Measurements from ENCODE around the gene C7orf33. TPM values are rescaled to one million over a fixed set of nuclear protein-coding genes. Genes with fewer than 3 reads are reported as not detected.

The C7orf33 gene
- total RNA-seq, 1 experiment from 2014 or later: not detected

DNA sequence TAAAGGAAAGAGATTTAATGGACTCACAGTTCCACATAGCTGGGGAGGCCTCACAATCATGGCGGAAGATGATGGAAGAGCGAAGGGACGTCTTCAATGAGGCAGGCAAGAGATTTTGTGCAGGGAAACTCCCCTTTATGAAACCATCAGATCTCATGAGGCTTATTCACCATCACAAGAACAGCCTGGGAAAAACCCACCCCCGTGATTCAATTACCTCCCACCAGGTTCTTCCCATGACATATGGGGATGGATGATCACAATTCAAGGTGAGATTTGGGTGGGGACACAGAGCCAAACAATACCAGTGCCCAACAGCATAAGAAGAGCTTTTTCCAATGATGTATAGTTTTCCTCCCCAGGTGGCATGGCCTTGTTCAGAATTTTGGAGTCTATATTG, 11.2 kb upstream of the C7orf33 start:
- Mint-ChIP-seq H3K9me3 (peaks cover 4% of the 10 kb centered on the region; the same call in 1 of the 2 replicates), H3K4me1 (peaks cover 2% of the 10 kb centered on the region; the same call in 1 of the 2 replicates), H3K4me3 (no peak overlapping the region), H3K36me3 (no peaks in the 10 kb centered on the region), H3K27me3 (ENCODE audit: low read depth) (no peaks in the 10 kb centered on the region), H3K27ac (no peak overlapping the region)
- no peak for TF ChIP-seq NR2C2 (CRISPR knock-in tag; IDR thresholded peaks at IDR 0.05)
- TF ChIP-seq ZNF416 (CRISPR knock-in tag; IDR thresholded peaks at IDR 0.05): no peak
- TF ChIP-seq TEAD4 (CRISPR knock-in tag; IDR thresholded peaks at IDR 0.05): no peak
- TF ChIP-seq ZSCAN18 (CRISPR knock-in tag; IDR thresholded peaks at IDR 0.05): no peak
- no peak for TF ChIP-seq FOXP1 (CRISPR knock-in tag; IDR thresholded peaks at IDR 0.05; ENCODE audit: borderline replicate concordance)
- no peak for TF ChIP-seq ZBTB43 (CRISPR knock-in tag; IDR thresholded peaks at IDR 0.05)
- TF ChIP-seq NFATC4 (CRISPR knock-in tag; IDR thresholded peaks at IDR 0.05): no peak
- POLR2A ChIA-PET: no interaction called here
- ATAC-seq (no peak), DNase-seq (ENCODE audit: low spot score) (no peak)
- CTCF ChIA-PET: no interaction called here

- H3K36me3 Mint-ChIP-seq: no peaks in the 10 kb centered on the region
Measured at GRCh38 chr7:148580446-148580845, 10.1 kb upstream of the C7orf33 start.

GRCh38 chr7:148581624-148582023, 8.9 kb upstream of the C7orf33 start:
- H3K27ac Mint-ChIP-seq: no peak overlapping the region
- CTCF ChIA-PET: no interaction called here
- DNase-seq (ENCODE audit: low spot score) (no peak), ATAC-seq (no peak)
- TF ChIP-seq, protein P1, sequence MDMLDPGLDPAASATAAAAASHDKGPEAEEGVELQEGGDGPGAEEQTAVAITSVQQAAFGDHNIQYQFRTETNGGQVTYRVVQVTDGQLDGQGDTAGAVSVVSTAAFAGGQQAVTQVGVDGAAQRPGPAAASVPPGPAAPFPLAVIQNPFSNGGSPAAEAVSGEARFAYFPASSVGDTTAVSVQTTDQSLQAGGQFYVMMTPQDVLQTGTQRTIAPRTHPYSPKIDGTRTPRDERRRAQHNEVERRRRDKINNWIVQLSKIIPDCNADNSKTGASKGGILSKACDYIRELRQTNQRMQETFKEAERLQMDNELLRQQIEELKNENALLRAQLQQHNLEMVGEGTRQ (CRISPR knock-in tag; IDR thresholded peaks at IDR 0.05): no peak
- no peak for TF ChIP-seq MXD4 (CRISPR knock-in tag; IDR thresholded peaks at IDR 0.05; ENCODE audit: borderline replicate concordance)
- TF ChIP-seq CBFB (CRISPR knock-in tag; IDR thresholded peaks at IDR 0.05; ENCODE audit: low read depth): no peak
- no peak for TF ChIP-seq GTF2I (CRISPR knock-in tag; conservative IDR thresholded peaks at IDR 0.05)
- TF ChIP-seq ZNF416 (CRISPR knock-in tag; IDR thresholded peaks at IDR 0.05): no peak
- no peak for TF ChIP-seq SOX15 (CRISPR knock-in tag; IDR thresholded peaks at IDR 0.05)
- TF ChIP-seq ZNF138 (CRISPR knock-in tag; conservative IDR thresholded peaks at IDR 0.05): no peak
- TF ChIP-seq, protein P2, sequence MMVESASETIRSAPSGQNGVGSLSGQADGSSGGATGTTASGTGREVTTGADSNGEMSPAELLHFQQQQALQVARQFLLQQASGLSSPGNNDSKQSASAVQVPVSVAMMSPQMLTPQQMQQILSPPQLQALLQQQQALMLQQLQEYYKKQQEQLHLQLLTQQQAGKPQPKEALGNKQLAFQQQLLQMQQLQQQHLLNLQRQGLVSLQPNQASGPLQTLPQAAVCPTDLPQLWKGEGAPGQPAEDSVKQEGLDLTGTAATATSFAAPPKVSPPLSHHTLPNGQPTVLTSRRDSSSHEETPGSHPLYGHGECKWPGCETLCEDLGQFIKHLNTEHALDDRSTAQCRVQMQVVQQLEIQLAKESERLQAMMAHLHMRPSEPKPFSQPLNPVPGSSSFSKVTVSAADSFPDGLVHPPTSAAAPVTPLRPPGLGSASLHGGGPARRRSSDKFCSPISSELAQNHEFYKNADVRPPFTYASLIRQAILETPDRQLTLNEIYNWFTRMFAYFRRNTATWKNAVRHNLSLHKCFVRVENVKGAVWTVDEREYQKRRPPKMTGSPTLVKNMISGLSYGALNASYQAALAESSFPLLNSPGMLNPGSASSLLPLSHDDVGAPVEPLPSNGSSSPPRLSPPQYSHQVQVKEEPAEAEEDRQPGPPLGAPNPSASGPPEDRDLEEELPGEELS (CRISPR knock-in tag; IDR thresholded peaks at IDR 0.05): no peak
- no peaks in the 10 kb centered on the region for H3K4me1 Mint-ChIP-seq
- no peak overlapping the region for H3K4me3 Mint-ChIP-seq
- no peaks in the 10 kb centered on the region for H3K36me3 Mint-ChIP-seq
- H3K9me3 Mint-ChIP-seq: peaks cover 4% of the 10 kb centered on the region; the same call in 1 of the 2 replicates
- peaks cover under 1% of the 10 kb centered on the region; the same call in 1 of the 2 replicates for H3K27me3 Mint-ChIP-seq (ENCODE audit: low read depth)
- POLR2A ChIA-PET: no interaction called here

More at GRCh38 chr7:148580446-148580845, 10.1 kb upstream of the C7orf33 start:
- H3K9me3 Mint-ChIP-seq: peaks cover 4% of the 10 kb centered on the region; the same call in 1 of the 2 replicates
- no peak for ATAC-seq
- no peak for DNase-seq (ENCODE audit: low spot score)
- no peak overlapping the region for H3K4me3 Mint-ChIP-seq
- H3K27me3 Mint-ChIP-seq (ENCODE audit: low read depth): no peaks in the 10 kb centered on the region; the same call in 1 of the 2 replicates
- no peak for TF ChIP-seq IRF2 (CRISPR knock-in tag; IDR thresholded peaks at IDR 0.05; ENCODE audit: borderline replicate concordance, low read depth)
- no peak for TF ChIP-seq SOX15 (CRISPR knock-in tag; IDR thresholded peaks at IDR 0.05)
- no peak for TF ChIP-seq ZNF416 (CRISPR knock-in tag; IDR thresholded peaks at IDR 0.05)
- TF ChIP-seq ZNF396 (CRISPR knock-in tag; IDR thresholded peaks at IDR 0.05; ENCODE audit: borderline replicate concordance): no peak
- TF ChIP-seq MYBL2 (CRISPR knock-in tag; IDR thresholded peaks at IDR 0.05): no peak
- TF ChIP-seq, protein P1 (CRISPR knock-in tag; IDR thresholded peaks at IDR 0.05): no peak
- TF ChIP-seq ZNF232 (CRISPR knock-in tag; IDR thresholded peaks at IDR 0.05): no peak
- TF ChIP-seq ESRRA (CRISPR knock-in tag; IDR thresholded peaks at IDR 0.05; ENCODE audit: borderline replicate concordance): no peak
- TF ChIP-seq JUN (CRISPR knock-in tag; IDR thresholded peaks at IDR 0.05): no peak
- TF ChIP-seq E2F4 (CRISPR knock-in tag; IDR thresholded peaks at IDR 0.05; ENCODE audit: borderline replicate concordance, low read depth): no peak
- TF ChIP-seq, protein P3, sequence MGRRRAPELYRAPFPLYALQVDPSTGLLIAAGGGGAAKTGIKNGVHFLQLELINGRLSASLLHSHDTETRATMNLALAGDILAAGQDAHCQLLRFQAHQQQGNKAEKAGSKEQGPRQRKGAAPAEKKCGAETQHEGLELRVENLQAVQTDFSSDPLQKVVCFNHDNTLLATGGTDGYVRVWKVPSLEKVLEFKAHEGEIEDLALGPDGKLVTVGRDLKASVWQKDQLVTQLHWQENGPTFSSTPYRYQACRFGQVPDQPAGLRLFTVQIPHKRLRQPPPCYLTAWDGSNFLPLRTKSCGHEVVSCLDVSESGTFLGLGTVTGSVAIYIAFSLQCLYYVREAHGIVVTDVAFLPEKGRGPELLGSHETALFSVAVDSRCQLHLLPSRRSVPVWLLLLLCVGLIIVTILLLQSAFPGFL (CRISPR knock-in tag; IDR thresholded peaks at IDR 0.05; ENCODE audit: borderline replicate concordance): no peak
- TF ChIP-seq HMGA2 (CRISPR knock-in tag; IDR thresholded peaks at IDR 0.05): no peak
- no peak for TF ChIP-seq RORB (CRISPR knock-in tag; IDR thresholded peaks at IDR 0.05)
- no peak for TF ChIP-seq CREB1 (CRISPR knock-in tag; IDR thresholded peaks at IDR 0.05)
- TF ChIP-seq ATF3 (CRISPR knock-in tag; conservative IDR thresholded peaks at IDR 0.05): no peak
- CTCF ChIA-PET: no interaction called here
- H3K4me1 Mint-ChIP-seq: peaks cover 2% of the 10 kb centered on the region; the same call in 1 of the 2 replicates
- POLR2A ChIA-PET: no interaction called here
- no peak overlapping the region for H3K27ac Mint-ChIP-seq
